ENCODE measurements around the gene IRGQ.

The IRGQ gene

DNA sequence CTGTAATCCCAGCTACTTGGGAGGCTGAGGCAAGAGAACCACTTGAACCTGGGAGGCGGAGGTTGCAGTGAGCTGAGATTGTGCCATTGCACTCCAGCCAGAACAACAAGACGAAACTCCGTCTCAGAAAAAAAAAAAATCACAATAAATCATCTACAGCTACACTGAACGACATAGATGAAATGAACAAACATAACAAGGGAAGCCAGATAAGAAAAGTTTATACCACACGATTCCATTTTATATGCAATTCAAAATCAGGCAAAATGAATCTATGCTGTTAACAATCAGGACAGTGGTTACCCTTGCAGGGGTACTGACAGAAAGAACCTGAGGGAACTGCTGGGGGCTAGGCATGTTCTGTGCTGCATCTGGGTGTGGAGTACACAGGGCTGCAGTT is 26.3 kb downstream of the IRGQ start:
- H3K36me3 ChIP-seq (ENCODE audit: control insufficient read depth in 2 of 2, insufficient read depth in 2 of 2, low read length in 2 of 2) = no peaks in the 10 kb centered on the region
- no peak overlapping the region for H3K9ac ChIP-seq (ENCODE audit: low read length in 2 of 2)
- no peaks in the 10 kb centered on the region for H3K9me3 ChIP-seq (ENCODE audit: control insufficient read depth in 2 of 2, low read length in 2 of 2)
- no peak overlapping the region for H3K27ac ChIP-seq (ENCODE audit: low read length)
- no peak overlapping the region for H3K4me3 ChIP-seq (ENCODE audit: low read length in 2 of 2)
- H3K4me1 ChIP-seq (ENCODE audit: control insufficient read depth, insufficient read depth, low read length) = peaks cover 8% of the 10 kb centered on the region
- H3K27me3 ChIP-seq (ENCODE audit: control insufficient read depth in 1 of 2, insufficient read depth in 2 of 2, low read length in 2 of 2) = no peaks in the 10 kb centered on the region

DNA sequence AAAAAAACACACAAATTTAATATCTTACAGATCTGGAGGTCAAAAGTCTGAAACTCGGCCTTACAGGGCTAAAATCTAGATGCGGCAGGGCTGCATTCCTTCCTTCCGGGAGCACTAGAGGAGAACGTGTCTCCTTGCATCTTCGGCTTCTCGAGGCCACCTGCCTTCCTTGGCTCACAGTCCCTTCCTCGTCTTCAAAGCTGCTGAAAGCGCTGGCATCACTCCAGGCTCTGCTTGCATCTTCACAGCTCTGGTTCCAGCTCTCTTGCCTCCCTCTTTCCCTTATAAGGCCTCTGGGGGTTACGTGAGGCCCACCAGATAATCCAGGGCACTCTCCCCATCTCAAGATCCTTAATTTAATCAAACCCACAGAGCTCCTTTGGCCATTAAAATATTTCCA is 31.1 kb downstream of the IRGQ start:
- Histone ChIP-seq H3K36me3 (ENCODE audit: control insufficient read depth in 2 of 2, insufficient read depth in 2 of 2, low read length in 2 of 2) (peaks cover 8 to 11% of the 10 kb centered on the region in 2 donors), H3K9me3 (ENCODE audit: control insufficient read depth in 2 of 2, low read length in 2 of 2) (no peaks in the 10 kb centered on the region), H3K27ac (ENCODE audit: low read length) (no peak overlapping the region), H3K4me1 (ENCODE audit: control insufficient read depth, insufficient read depth, low read length) (peaks cover 18% of the 10 kb centered on the region), H3K27me3 (ENCODE audit: control insufficient read depth in 1 of 2, insufficient read depth in 2 of 2, low read length in 2 of 2) (no peaks in the 10 kb centered on the region), H3K9ac (ENCODE audit: low read length in 2 of 2) (no peak overlapping the region), H3K4me3 (ENCODE audit: low read length in 2 of 2) (no peak overlapping the region)

DNA sequence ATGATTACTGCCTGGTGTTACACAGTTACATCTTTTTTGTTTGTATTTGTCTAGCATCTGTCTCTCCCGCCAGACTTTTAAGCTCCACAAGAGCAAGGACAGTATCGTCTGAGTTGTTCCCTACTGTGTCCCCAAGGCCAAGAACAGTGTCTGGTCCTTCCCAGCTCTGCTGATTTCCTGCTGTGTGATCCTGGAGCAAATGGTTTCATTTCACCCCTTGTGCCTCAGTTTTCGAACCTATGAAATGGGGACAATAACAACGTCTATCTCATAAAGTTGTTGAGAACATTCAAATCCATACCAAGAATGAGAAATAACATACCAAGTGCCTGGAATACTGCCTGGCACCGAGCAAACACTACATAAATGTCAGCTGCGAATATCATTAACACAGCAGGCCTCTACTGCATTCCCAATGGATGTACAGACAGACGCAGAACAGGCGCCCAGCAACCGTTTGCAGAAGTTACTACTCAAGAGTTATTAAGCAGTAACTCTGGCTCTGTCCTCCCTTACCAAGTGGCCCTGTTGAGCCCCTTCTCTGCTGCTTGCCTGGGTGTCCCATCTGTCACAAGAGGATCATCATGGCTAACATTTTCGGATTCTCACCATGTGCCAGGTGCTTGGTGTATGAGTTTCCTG is 32.0 kb downstream of the IRGQ start:
- Histone ChIP-seq H3K9ac (ENCODE audit: low read length in 2 of 2) (no peak overlapping the region), H3K4me3 (ENCODE audit: low read length in 2 of 2) (no peak overlapping the region), H3K27me3 (ENCODE audit: control insufficient read depth in 1 of 2, insufficient read depth in 2 of 2, low read length in 2 of 2) (no peaks in the 10 kb centered on the region), H3K4me1 (ENCODE audit: control insufficient read depth, insufficient read depth, low read length) (peaks cover 18% of the 10 kb centered on the region), H3K9me3 (ENCODE audit: control insufficient read depth in 2 of 2, low read length in 2 of 2) (no peaks in the 10 kb centered on the region), H3K27ac (ENCODE audit: low read length) (no peak overlapping the region), H3K36me3 (ENCODE audit: control insufficient read depth in 2 of 2, insufficient read depth in 2 of 2, low read length in 2 of 2) (peaks cover 8 to 11% of the 10 kb centered on the region in 2 donors)

DNA sequence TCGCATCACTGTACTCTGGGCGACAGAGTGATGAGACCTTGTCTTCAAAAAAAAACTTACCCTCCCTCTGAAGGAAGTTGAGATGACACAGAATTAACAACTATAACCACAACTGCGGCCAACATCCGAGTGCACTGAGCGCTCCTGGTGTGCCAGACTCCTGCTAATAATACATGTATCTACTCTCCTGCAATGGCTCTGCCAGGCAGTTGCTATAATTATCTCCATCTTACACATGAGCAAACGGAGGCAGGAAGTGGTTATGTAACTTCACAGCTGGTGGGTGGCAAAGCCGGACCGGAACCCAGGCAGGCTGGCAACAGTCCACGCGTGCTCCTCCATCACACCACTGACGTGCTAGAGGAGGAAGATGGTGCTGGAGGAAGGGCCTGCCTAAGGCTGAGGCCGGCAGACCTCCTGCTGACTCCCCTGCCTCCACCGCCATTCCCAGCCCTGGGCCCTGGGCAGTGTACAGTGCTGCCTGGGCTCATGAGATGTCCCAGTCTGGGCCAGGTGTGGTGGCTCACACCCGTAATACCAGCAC is 33.2 kb downstream of the IRGQ start:
- Histone ChIP-seq H3K36me3 (ENCODE audit: control insufficient read depth in 2 of 2, insufficient read depth in 2 of 2, low read length in 2 of 2) (peaks cover 10 to 11% of the 10 kb centered on the region in 2 donors), H3K9ac (ENCODE audit: low read length in 2 of 2) (no peak overlapping the region), H3K27ac (ENCODE audit: low read length) (peak overlapping the region; percentile 62), H3K4me1 (ENCODE audit: control insufficient read depth, insufficient read depth, low read length) (peaks cover 18% of the 10 kb centered on the region), H3K27me3 (ENCODE audit: control insufficient read depth in 1 of 2, insufficient read depth in 2 of 2, low read length in 2 of 2) (no peaks in the 10 kb centered on the region), H3K9me3 (ENCODE audit: control insufficient read depth in 2 of 2, low read length in 2 of 2) (no peaks in the 10 kb centered on the region), H3K4me3 (ENCODE audit: low read length in 2 of 2) (peak overlapping the region in 1 of 2 donors; percentile 40)

DNA sequence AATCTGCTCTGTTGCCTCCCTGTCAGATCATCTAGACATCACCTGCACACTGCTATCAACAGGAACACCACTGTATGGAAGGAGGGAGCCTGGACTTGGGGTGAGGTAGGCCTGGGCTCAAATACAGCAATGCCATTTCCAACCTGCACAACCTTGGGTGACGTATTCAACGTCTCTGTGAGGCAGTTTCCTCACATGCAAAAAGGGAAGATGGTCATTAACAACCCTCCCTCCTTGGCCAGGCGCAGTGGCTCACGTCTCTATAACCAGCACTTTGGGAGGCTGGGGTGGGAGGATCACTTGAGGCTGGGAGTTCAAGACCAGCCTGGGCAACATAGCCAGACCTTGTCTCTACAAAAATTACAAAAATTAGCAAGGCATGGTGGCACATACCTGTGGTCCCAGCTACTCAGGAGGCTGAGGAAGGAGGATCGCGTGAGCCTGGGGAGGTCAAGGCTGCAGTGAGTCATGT is 33.7 kb downstream of the IRGQ start:
- Histone ChIP-seq H3K27me3 (ENCODE audit: control insufficient read depth in 1 of 2, insufficient read depth in 2 of 2, low read length in 2 of 2) (no peaks in the 10 kb centered on the region), H3K9ac (ENCODE audit: low read length in 2 of 2) (no peak overlapping the region), H3K4me3 (ENCODE audit: low read length in 2 of 2) (peak overlapping the region in 1 of 2 donors; percentile 40), H3K36me3 (ENCODE audit: control insufficient read depth in 2 of 2, insufficient read depth in 2 of 2, low read length in 2 of 2) (peaks cover 11 to 13% of the 10 kb centered on the region in 2 donors), H3K4me1 (ENCODE audit: control insufficient read depth, insufficient read depth, low read length) (peaks cover 18% of the 10 kb centered on the region), H3K9me3 (ENCODE audit: control insufficient read depth in 2 of 2, low read length in 2 of 2) (no peaks in the 10 kb centered on the region), H3K27ac (ENCODE audit: low read length) (peak overlapping the region; percentile 62)

DNA sequence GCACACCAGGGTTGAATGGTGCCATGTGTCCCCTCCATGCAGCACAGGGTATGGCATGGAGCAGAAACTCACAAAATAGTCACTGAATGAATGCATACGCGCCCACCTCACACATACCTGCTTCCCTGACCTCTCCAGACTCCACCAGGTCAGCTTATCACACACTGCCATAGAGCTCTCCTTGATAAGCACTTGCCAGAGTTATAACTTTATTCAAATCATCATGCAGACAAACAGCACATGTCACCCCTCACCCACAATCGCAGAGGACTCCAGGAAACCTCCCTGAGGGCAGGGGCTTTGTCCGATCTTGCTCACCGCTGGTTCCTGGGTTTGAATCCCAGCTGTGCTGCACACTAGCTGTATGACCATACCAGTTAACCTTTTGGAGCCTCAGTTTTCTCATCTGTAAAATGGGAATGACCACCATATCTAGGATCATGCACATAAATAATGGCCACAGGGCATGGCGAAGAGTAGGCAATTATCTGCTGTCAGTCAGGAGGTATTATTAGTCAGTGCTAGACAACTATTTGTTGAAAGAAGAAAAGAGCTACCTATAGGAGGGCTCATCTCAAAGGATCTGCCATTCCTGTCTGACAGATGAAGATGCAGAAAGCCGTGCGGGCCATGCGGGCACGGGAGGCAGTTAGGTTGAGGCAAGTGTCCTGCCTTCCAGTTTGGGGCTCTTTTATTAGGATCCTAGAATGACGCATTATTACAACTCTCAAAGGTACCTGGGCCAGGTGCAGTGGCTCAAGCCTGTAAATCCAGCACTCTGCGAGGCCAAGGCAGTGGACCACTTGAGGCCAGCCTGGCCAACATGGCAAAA is 34.6 kb downstream of the IRGQ start:
- peaks cover 18% of the 10 kb centered on the region for H3K4me1 ChIP-seq (ENCODE audit: control insufficient read depth, insufficient read depth, low read length)
- H3K36me3 ChIP-seq (ENCODE audit: control insufficient read depth in 2 of 2, insufficient read depth in 2 of 2, low read length in 2 of 2) = peaks cover 11 to 13% of the 10 kb centered on the region in 2 donors
- H3K9ac ChIP-seq (ENCODE audit: low read length in 2 of 2) = peak overlapping the region in 1 of 2 donors; percentile 21
- no peak overlapping the region for H3K4me3 ChIP-seq (ENCODE audit: low read length in 2 of 2)
- H3K27me3 ChIP-seq (ENCODE audit: control insufficient read depth in 1 of 2, insufficient read depth in 2 of 2, low read length in 2 of 2) = no peaks in the 10 kb centered on the region
- H3K27ac ChIP-seq (ENCODE audit: low read length) = no peak overlapping the region
- H3K9me3 ChIP-seq (ENCODE audit: control insufficient read depth in 2 of 2, low read length in 2 of 2) = no peaks in the 10 kb centered on the region

DNA sequence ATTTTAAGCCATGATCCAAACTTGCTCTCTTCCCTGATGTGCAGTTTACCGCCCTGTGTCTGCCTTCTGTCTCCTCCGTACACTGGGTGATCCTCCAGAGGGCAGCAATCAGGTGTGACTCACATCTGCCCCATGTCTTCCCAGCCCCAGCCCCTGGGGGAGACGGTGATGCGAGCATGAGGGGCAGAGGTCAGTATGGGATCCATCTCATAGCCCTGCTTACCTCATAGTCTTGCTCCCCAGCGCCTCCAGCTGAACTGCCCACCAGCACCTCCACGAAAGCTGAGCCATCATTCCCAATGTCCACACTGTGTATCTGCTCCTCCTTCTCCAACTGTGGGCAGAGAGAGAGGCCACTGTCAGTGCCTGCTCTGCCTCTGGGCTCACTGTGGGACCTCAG is 35.2 kb downstream of the IRGQ start:
- peaks cover 18% of the 10 kb centered on the region for H3K4me1 ChIP-seq (ENCODE audit: control insufficient read depth, insufficient read depth, low read length)
- H3K4me3 ChIP-seq (ENCODE audit: low read length in 2 of 2) = no peak overlapping the region
- H3K9me3 ChIP-seq (ENCODE audit: control insufficient read depth in 2 of 2, low read length in 2 of 2) = no peaks in the 10 kb centered on the region
- peaks cover 11 to 17% of the 10 kb centered on the region in 2 donors for H3K36me3 ChIP-seq (ENCODE audit: control insufficient read depth in 2 of 2, insufficient read depth in 2 of 2, low read length in 2 of 2)
- H3K27me3 ChIP-seq (ENCODE audit: control insufficient read depth in 1 of 2, insufficient read depth in 2 of 2, low read length in 2 of 2) = no peaks in the 10 kb centered on the region
- H3K9ac ChIP-seq (ENCODE audit: low read length in 2 of 2) = no peak overlapping the region
- no peak overlapping the region for H3K27ac ChIP-seq (ENCODE audit: low read length)

DNA sequence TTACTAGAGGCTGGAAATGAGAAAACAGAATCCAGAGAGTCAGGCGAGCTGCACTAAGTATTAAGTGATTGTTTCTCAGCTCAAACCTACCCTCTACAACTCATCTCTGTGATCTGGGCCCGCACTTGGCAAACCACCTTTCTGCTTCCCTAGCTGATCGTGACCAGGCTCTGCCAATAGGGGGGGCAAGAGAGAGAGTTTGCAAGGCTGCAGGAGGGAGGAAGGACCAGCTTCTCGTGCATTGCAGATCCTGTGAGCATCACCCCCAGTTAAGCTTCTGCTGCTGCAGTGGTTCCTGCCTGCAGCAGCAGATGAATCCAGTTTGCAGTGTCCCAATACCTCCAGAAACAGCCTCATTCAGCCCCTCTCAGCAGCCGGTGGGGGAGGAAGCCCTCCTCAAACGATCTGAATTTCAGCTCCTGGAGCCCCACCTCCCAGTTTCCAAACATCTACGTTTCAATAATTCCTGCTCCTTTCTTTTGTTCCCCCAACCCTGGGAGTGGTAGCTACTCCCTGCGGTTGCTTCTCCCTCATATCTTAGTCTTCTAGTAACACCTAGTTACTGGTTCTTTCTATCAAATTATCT is 40.7 kb downstream of the IRGQ start:
- Histone ChIP-seq H3K27me3 (ENCODE audit: control insufficient read depth in 1 of 2, insufficient read depth in 2 of 2, low read length in 2 of 2) (no peaks in the 10 kb centered on the region), H3K4me1 (ENCODE audit: control insufficient read depth, insufficient read depth, low read length) (no peaks in the 10 kb centered on the region), H3K4me3 (ENCODE audit: low read length in 2 of 2) (no peak overlapping the region), H3K36me3 (ENCODE audit: control insufficient read depth in 2 of 2, insufficient read depth in 2 of 2, low read length in 2 of 2) (peaks cover 30 to 43% of the 10 kb centered on the region in 2 donors), H3K9me3 (ENCODE audit: control insufficient read depth in 2 of 2, low read length in 2 of 2) (no peaks in the 10 kb centered on the region), H3K9ac (ENCODE audit: low read length in 2 of 2) (no peak overlapping the region), H3K27ac (ENCODE audit: low read length) (no peak overlapping the region)

DNA sequence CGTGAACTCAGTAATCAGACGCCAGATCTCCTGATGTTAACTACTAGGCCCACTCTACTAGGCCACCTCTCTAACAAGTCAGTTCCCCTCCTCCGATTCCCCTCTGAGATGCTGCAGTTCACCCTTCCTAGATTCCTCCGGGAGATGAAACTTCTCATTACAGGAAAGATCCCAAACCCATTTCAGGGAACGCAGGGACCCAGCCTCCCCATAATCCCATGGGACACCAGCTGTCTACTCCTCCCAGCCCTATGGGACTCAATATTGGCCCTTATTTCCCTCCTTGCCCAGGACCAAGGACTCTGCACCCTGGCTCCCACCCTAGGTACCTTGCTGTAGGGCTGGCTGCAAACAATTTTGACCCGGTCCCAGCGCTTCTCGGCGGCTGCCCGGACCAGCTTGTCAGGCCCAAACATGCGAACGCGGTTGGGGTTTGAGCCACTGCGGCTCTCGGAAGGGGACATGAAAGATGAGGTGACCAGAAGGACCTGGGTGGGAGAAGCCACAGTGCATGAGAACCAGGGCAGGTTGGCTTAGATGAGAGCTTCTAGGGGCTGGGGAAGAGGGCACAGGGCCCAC is 41.5 kb downstream of the IRGQ start:
- H3K27me3 ChIP-seq (ENCODE audit: control insufficient read depth in 1 of 2, insufficient read depth in 2 of 2, low read length in 2 of 2) = no peaks in the 10 kb centered on the region
- H3K4me1 ChIP-seq (ENCODE audit: control insufficient read depth, insufficient read depth, low read length) = no peaks in the 10 kb centered on the region
- no peaks in the 10 kb centered on the region for H3K9me3 ChIP-seq (ENCODE audit: control insufficient read depth in 2 of 2, low read length in 2 of 2)
- peaks cover 39 to 45% of the 10 kb centered on the region in 2 donors for H3K36me3 ChIP-seq (ENCODE audit: control insufficient read depth in 2 of 2, insufficient read depth in 2 of 2, low read length in 2 of 2)
- no peak overlapping the region for H3K27ac ChIP-seq (ENCODE audit: low read length)
- no peak overlapping the region for H3K4me3 ChIP-seq (ENCODE audit: low read length in 2 of 2)
- no peak overlapping the region for H3K9ac ChIP-seq (ENCODE audit: low read length in 2 of 2)

DNA sequence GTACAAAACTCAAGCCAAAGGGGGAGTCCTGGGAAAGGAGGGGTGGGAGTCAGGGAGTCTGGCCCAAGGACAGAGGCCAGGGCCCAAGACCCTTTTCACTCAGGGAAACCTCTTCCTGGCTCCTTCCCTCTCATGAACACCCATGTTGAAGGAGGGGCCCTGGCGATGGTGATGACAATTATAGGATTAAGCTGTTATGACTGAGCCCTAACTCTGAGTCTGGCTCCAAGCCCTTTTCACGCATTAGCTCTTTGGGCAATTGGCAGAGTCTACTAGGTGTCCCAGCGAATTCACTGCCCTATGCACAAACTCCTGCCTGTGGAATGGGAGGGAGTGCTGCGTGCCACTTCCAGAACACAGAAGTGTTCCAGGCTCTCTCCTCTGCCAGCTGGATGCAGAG is 42.3 kb downstream of the IRGQ start:
- Histone ChIP-seq H3K4me1 (ENCODE audit: control insufficient read depth, insufficient read depth, low read length) (no peaks in the 10 kb centered on the region), H3K27ac (ENCODE audit: low read length) (no peak overlapping the region), H3K27me3 (ENCODE audit: control insufficient read depth in 1 of 2, insufficient read depth in 2 of 2, low read length in 2 of 2) (no peaks in the 10 kb centered on the region), H3K4me3 (ENCODE audit: low read length in 2 of 2) (no peak overlapping the region), H3K9me3 (ENCODE audit: control insufficient read depth in 2 of 2, low read length in 2 of 2) (no peaks in the 10 kb centered on the region), H3K36me3 (ENCODE audit: control insufficient read depth in 2 of 2, insufficient read depth in 2 of 2, low read length in 2 of 2) (peaks cover 40 to 46% of the 10 kb centered on the region in 2 donors), H3K9ac (ENCODE audit: low read length in 2 of 2) (no peak overlapping the region)
